ENCODE results near the gene ARHGEF38.

DNA sequence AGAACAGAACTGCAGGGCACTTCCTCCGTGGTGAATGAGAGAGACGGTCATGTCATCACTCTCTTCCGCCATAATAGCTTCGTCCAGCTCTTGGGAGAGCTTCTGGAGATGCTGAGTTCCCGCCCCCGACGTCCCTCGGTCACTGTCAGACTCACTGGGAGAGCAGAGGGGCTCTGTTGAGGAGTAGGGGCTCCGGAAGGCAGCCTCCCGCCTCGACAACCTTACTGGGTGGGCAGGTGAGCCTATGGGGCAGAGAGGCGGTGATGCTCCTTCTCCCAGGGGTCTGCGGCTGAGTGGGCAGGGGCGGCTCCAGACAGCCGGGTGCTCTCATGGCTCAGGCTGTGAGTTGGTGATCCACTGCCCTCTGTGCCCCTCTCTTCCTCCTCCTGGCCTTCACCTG lies 25.8 kb upstream of the ARHGEF38 start:
- TF ChIP-seq CTCF (IDR thresholded peaks at IDR 0.05; ENCODE audit: low read depth, low read length, poor library complexity, severe bottlenecking) (no peak), EZH2phosphoT487 (IDR thresholded peaks at IDR 0.05; ENCODE audit: borderline replicate concordance, low read length) (no peak)

Measured in DOHH2 (cell line).